GM19193 (cell line): Measurements from ENCODE around the gene RIN3.

ENCODE experiments used
- POLR2A ChIP-seq: IDR thresholded peaks from 4 replicates; pipeline ENCODE4 v1.6.1; 2011; ENCODE audit not compliant: insufficient read depth, insufficient read length; ENCODE audit errors: extremely low read depth

Gene RIN3

GRCh38 chr14:92531106-92531873 lies 17.7 kb downstream of the RIN3 start:
- no peak for TF ChIP-seq POLR2A

DNA sequence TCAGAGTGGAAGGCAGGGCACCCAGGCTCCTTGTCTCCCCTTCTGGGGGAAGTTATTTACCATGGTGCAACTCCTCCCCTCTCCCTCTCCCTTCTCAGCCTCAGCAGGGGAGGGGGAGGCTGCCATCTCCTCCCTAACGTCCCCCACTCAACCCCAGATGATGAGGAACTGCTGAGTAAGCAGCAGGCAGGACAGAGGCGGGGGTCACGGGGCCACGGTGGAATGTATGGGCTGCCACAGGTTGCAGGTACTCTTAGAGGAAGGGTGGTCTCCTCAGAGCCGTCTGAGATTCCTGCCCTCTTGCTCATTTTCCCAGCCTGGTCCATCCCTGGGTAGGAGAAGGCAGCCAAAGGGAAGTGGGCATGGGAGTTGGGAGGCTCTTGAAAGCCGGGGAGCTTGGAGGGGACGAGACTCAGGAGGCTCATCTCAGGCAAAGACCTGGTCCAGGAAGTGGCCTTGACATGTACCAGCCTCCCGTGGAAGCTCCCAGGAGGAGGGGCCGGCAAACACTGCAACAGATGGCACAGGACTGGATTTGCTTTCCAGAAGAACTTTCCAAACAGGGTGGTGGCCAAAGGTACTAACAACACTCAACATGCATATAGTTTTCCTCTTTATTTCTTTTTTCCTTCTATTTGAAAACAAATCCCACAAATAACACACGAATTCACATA lies 19.0 kb downstream of the RIN3 start:
- TF ChIP-seq POLR2A, result no peak

DNA sequence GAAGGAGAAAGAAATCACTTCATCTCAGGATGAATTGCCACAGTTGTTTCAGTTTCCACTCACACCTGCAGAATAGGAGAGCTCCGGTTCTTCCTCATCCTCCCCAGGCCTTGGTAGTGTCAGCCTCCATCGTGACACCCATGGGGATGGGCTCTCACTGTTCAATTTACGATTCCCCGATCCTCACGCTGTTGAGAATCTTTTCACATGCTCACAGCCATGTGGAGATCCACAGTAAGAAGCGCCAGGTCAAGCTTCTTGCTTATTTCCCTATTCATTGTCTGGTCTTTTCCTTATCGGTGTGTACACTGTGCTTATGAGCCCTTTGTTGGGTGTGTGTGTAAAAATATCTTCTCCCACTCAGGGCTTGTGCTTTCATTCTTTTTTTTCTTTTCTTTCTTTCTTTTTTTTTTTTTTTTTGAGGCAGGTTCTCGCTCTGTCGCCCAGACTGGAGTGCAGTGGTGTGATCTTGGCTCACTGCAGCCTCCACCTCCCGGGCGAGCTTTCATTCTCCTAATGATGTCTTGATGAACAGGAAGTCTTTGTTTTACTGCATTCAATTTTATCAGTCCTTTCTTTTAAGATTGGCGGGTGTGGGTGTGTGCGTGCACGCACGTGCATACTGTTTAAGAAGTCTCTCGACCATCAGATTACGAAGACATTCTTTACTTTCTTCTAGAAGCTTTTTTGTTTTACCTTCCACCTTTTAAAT lies 21.5 kb downstream of the RIN3 start:
- no peak for TF ChIP-seq POLR2A

GRCh38 chr14:92538412-92538985 lies 24.9 kb downstream of the RIN3 start:
- no peak for TF ChIP-seq POLR2A

- no peak for TF ChIP-seq POLR2A
Observed at GRCh38 chr14:92539419-92539818, 25.8 kb downstream of the RIN3 start.

DNA sequence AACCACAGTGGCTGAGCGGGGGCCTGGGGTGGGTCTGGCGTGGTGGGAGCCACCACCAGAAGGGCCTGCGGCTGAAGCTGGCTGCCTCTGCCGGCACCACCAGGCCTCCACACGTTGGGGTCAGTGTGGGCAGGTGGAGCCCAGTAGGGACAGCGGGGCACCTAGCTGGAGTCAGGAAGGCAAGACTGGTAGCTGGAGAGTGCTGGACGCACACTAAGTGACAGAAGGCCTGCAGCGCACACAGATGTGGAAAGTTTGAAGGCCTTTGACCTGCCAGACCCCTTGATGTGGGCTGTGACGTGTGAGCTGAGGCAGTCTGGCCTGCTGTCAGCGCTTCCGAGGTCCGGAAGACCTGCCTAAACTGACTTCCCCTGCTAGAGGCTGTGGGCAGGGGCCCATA lies 26.3 kb downstream of the RIN3 start:
- TF ChIP-seq POLR2A, result no peak

DNA sequence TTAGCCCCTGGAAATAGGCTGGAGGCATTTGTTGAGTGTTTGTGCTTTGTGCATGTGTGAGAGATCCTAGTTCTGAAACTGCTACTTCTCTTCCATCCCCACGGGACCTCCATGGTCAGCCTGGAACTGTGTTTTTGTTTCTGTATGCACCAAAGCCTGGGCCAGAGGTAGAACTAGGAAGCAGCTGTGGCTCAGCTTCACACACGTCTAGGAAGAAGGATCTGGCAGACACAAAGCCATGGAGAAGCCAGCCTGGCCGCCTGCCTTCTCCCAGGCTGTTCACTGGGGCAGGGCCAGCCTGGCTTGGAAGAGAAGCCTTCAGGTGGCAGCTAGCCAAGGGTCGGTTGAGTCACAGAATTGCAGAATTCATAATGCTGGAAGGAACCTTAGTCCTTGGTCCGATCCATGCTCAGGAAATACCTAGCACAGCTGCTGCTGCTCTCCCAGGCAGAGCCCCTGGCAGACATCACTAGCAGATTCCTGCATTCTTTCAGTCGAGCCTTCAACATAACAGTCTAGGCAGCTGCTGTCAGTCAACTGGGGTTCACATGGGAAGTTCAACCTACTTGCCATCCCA lies 27.0 kb downstream of the RIN3 start:
- TF ChIP-seq POLR2A, result no peak

DNA sequence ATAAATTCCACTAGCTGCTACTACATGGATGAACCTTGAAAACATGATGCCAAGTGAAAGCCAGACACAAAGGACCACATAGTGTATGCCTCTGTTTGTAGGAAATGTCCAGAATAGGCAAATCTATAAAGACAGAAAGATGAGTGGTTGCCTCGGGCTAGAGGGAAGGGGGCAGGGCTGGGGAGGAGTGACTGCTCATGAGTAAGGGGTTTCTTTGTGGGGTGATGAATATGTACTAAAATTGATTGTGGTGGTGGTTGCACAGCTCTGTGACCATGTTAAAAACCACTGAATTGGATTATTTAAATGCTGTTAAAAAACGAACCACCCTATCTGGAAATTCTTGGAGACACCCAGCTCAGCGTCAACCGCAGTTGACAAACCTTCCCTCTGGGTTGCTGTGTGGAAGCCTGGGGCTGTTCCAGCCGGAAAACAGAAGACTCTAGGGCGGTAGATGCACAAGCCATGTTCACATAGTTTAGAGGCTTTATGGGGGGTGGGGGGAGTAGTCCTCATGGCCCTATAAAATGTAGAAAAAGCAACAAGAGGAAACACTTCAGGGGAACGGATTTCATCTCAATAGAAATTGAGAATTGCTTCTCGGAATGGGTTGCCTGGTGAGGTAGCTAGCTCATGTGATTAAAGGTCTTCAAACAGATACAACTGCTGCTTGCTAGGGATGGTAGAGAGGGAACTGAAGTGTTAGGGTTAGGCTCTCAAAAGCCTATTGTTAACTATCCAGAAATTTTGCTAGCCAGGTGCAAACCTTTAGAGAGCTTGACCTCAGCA lies 29.4 kb downstream of the RIN3 start:
- TF ChIP-seq POLR2A, result no peak

GRCh38 chr14:92544051-92544720 lies 30.6 kb downstream of the RIN3 start:
- TF ChIP-seq POLR2A, result no peak

DNA sequence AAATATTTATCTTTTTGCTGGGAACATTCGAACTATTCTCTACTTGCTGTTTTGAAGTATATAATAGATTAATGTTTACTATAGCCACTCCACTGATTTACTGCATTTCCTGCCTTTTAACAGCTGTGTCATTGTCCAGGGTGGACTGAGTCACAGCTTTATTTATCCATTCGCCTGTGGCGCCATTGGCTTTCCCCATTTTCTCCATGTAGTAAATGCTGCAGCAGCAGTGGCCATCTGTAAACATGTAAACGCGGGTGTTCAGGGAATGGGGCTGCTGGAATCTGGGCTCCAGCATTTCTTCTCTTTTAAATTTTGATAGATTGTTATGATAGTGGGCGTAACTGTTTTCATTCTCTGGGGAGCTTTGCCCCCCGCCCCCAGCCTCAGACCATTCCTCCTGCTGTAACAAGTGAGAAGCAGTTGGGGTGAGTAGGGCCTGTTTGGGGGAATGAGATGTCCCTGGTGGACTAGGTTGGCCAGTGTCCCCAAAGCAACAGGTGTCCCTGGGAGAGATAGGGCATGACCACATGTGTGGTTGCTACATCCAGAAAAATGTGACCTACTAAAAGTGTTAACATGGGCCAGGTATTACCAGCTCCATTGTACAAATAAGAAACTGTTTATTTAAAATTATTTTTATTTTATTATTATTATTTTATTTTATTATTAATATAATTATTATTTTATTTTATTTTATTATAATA lies 32.9 kb downstream of the RIN3 start:
- TF ChIP-seq POLR2A, result no peak

DNA sequence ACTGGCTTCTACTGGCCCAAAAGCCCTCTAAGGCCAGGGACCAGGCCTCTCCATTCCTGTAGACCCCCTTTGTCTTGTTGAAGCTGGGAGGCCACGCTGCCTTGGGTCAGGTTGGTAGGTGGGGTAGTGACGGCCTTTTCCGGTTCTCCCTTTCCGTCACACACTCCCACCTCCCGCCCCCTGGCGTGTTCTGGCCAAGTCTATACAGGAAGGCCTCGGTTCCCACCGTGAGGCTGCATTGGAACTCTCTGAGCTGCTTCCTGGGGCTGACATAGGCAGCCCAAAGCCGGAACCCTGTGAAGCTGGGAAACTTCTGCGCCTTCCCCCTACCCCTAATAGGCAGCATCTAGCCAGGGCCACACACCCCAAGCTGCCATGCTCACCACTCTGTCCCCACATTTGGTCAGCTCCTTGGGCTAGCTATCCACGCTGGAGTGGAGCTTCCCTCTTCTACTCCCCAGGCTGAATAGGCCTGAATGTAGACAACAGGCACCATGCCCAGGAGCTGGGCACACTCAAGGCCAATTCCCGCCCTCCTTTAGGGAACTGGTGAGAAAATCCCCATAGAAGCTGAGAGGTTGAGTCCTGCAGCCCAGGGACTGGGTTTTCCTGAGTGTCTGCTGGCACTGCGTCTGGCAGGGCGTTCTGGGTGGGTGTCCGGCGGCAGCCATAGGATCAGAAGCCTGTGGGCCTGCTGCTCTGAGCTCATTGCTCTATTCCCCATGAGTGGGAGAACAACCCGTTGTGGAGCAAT lies 35.7 kb downstream of the RIN3 start:
- no peak for TF ChIP-seq POLR2A

GRCh38 chr14:92549859-92550230 lies 36.3 kb downstream of the RIN3 start:
- TF ChIP-seq POLR2A, result no peak
